HCT116 (cell line): ENCODE results near the gene HPCAL1. TPM values are rescaled to one million over a fixed set of nuclear protein-coding genes. Genes with fewer than 3 reads are reported as not detected.

Experiments
- ATAC-seq: fragments of 200-7000 bp; cut with Tn5 transposase; 2 replicates; pipeline ENCODE4 v1.9.1; 2020; ENCODE audit warnings: mild to moderate bottlenecking, moderate library complexity
- BruUV-seq: library from RNA; stranded (reverse); fragments of 400-500 nt; replicated peaks from 2 replicates; lab custom pipeline; 2021; lab: Mats Ljungman, UMichigan
- CTCF ChIA-PET: fragments of 300-600 bp; sonication (Branson Sonifier 250); formaldehyde crosslinking; loops from one replicate; lab custom pipeline; 2021; ENCODE audit warnings: antibody characterized with exemption; lab: Charles Lee
- POLR2A ChIA-PET: fragments of 300-600, 350-600 bp; sonication (Branson Sonifier 250); formaldehyde crosslinking; loops from one replicate; lab custom pipeline; 2021; ENCODE audit warnings: antibody characterized with exemption; lab: Charles Lee
- RAD21 ChIA-PET, 2 experiments: fragments of 300-600 bp; sonication (Branson Sonifier 250); formaldehyde crosslinking; loops; one replicate each; lab custom pipeline; 2023; ENCODE audit warnings: low total read pairs in 2 of 2; ENCODE audit not compliant: uncharacterized antibody in 2 of 2, unreplicated experiment in 2 of 2, low non-redundant PET in 1 of 2; lab: Charles Lee
- DNase-seq: peaks from one replicate; pipeline ENCODE4 v3.0.0-alpha.2; 2010; ENCODE audit warnings: low read depth, low spot score
- H2AFZ ChIP-seq: fragments of 200-600 bp; shearing (Covaris generic), sonication (generic); 2 replicates; pipeline ENCODE4 v1.6.1; 2017; ENCODE audit warnings: low read depth, mixed run types, mixed read lengths, antibody characterized with exemption, low read length; ENCODE audit not compliant: poor library complexity, severe bottlenecking
- H3K27ac ChIP-seq: 2 replicates; pipeline ENCODE4 v1.5.1; 2012; ENCODE audit warnings: low read depth, low read length
- H3K27me3 ChIP-seq: fragments of 200-600 bp; sonication (generic); 2 replicates; pipeline ENCODE4 v1.6.1; 2016; ENCODE audit warnings: mixed run types, low read length, mixed read lengths; ENCODE audit not compliant: insufficient read depth
- H3K36me3 ChIP-seq, 2 experiments: fragments of 200-500 bp in 1 of 2; fragments of 200-600 bp in 1 of 2; sonication (Bioruptor generic) in 1 of 2; sonication (generic) in 1 of 2; 2 replicates each; pipeline versions ENCODE4 v1.5.1 to v1.6.1; 2014 to 2016; ENCODE audit warnings: low read length in 2 of 2, inconsistent platforms in 1 of 2, mixed read lengths in 1 of 2, mixed run types in 1 of 2; ENCODE audit not compliant: insufficient read depth in 2 of 2, control insufficient read depth in 1 of 2
- H3K4me1 ChIP-seq, 2 experiments: fragments of 200-600 bp in 1 of 2; sonication (generic) in 1 of 2; 2 replicates each; pipeline versions ENCODE4 v1.5.1 to v1.6.1; 2012 to 2017; ENCODE audit warnings: low read length in 2 of 2, inconsistent platforms in 1 of 2, mild to moderate bottlenecking in 1 of 2, mixed read lengths in 1 of 2, mixed run types in 1 of 2, moderate library complexity in 1 of 2; ENCODE audit not compliant: insufficient read depth in 2 of 2, control insufficient read depth in 1 of 2
- H3K4me2 ChIP-seq: fragments of 200-600 bp; sonication (generic); 2 replicates; pipeline ENCODE4 v1.6.1; 2017; ENCODE audit warnings: mixed run types, low read length, mixed read lengths
- H3K4me3 ChIP-seq, 2 experiments: fragments of 200-600 bp in 1 of 2; sonication (generic) in 1 of 2; replicated peaks in 1 of 2; 2 replicates each; pipeline ENCODE4 v1.5.1; 2011 to 2016; ENCODE audit warnings: low read length in 2 of 2, control low read depth in 1 of 2, low read depth in 1 of 2, mild to moderate bottlenecking in 1 of 2, mixed read lengths in 1 of 2, mixed run types in 1 of 2
- H3K79me2 ChIP-seq: fragments of 200-600 bp; sonication (generic); 2 replicates; pipeline ENCODE4 v1.6.1; 2017; ENCODE audit warnings: mild to moderate bottlenecking, mixed run types, low read length, moderate library complexity, mixed read lengths; ENCODE audit not compliant: insufficient read depth
- H3K9ac ChIP-seq: fragments of 200-600 bp; sonication (generic); 2 replicates; pipeline ENCODE4 v1.6.1; 2016; ENCODE audit warnings: low read length, mixed read lengths
- H3K9me2 ChIP-seq: fragments of 200-600 bp; sonication (generic), shearing (Covaris generic); 2 replicates; pipeline ENCODE4 v1.6.1; 2017; ENCODE audit warnings: mixed run types, mild to moderate bottlenecking, moderate library complexity; ENCODE audit not compliant: insufficient read depth
- H3K9me3 ChIP-seq, 2 experiments: fragments of 200-500 bp in 1 of 2; fragments of 200-600 bp in 1 of 2; sonication (Bioruptor generic) in 1 of 2; sonication (generic) in 1 of 2; 2 replicates each; pipeline ENCODE4 v1.6.1; 2014 to 2017; ENCODE audit warnings: low read length in 2 of 2, mixed read lengths in 2 of 2, inconsistent platforms in 1 of 2, low read depth in 1 of 2, mild to moderate bottlenecking in 1 of 2, mixed run types in 1 of 2, moderate library complexity in 1 of 2; ENCODE audit not compliant: control insufficient read depth in 1 of 2, insufficient read depth in 1 of 2
- H4K20me1 ChIP-seq: fragments of 200-600 bp; sonication (generic), shearing (Covaris generic); 2 replicates; pipeline ENCODE4 v1.6.1; 2017; ENCODE audit warnings: mixed run types, mild to moderate bottlenecking, moderate library complexity; ENCODE audit not compliant: insufficient read depth
- ATF3 ChIP-seq: IDR thresholded peaks from 2 replicates; pipeline ENCODE4 v1.6.1; 2012
- EZH2 ChIP-seq: fragments of 200-600 bp; sonication (generic); IDR thresholded peaks from 2 replicates; pipeline ENCODE4 v1.6.1; 2017; ENCODE audit warnings: antibody characterized with exemption, mixed run types
- EZH2phosphoT487 ChIP-seq: fragments of 200-600 bp; IDR thresholded peaks from 2 replicates; pipeline ENCODE4 v1.6.1; 2018; ENCODE audit warnings: antibody characterized with exemption, borderline replicate concordance
- FOSL1 ChIP-seq: IDR thresholded peaks from 2 replicates; pipeline ENCODE4 v1.6.1; 2012; ENCODE audit warnings: low read depth
- MAX ChIP-seq: IDR thresholded peaks from 2 replicates; pipeline ENCODE4 v1.6.1; 2012
- POLR2AphosphoS5 ChIP-seq: IDR thresholded peaks from 2 replicates; pipeline ENCODE4 v1.6.1; 2011; ENCODE audit warnings: mild to moderate bottlenecking, low read depth, low read length, moderate library complexity
- SRF ChIP-seq: IDR thresholded peaks from 2 replicates; pipeline ENCODE4 v1.6.1; 2012; ENCODE audit warnings: low read depth
- TCF7L2 ChIP-seq: IDR thresholded peaks from 2 replicates; pipeline ENCODE4 v1.7.0; 2011; ENCODE audit warnings: borderline replicate concordance, inconsistent platforms; ENCODE audit not compliant: insufficient read depth, insufficient read length; ENCODE audit errors: extremely low read depth
- ZFX ChIP-seq: fragments of 450-650 bp; IDR thresholded peaks from 2 replicates; pipeline ENCODE4 v1.6.1; 2017
- ZNF274 ChIP-seq: fragments of 200-500 bp; sonication (Bioruptor generic); IDR thresholded peaks from 2 replicates; pipeline ENCODE4 v1.6.1; 2014; ENCODE audit warnings: mild to moderate bottlenecking, low read depth, low read length, inconsistent platforms
- intact Hi-C: fragments of 100-400 bp; cut with micrococcal nuclease; formaldehyde crosslinking; loops from 2 replicates; pipeline ENCODE4 v1.10.0; 2022
- total RNA-seq: library from RNA; stranded (reverse); gene quantifications from one replicate; pipeline ENCODE4 v1.2.1, GENCODE V29; 2021; ENCODE audit not compliant: unreplicated experiment

Gene HPCAL1
- total RNA-seq, 1 experiment from 2014 or later: 111 TPM

GRCh38 chr2:10344105-10345066, 41.7 kb downstream of the HPCAL1 start:
- H3K9me2 ChIP-seq: no peaks in the 10 kb centered on the region
- peaks cover 6 to 41% of the 10 kb centered on the region in 2 experiments for H3K4me1 ChIP-seq
- no peaks in the 10 kb centered on the region for H3K36me3 ChIP-seq
- ChIA-PET RAD21 (no interaction called here), POLR2A (no interaction called here), CTCF (no interaction called here)
- TF ChIP-seq MAX (no peak), EZH2 (no peak), POLR2AphosphoS5 (no peak), TCF7L2 (no peak), EZH2phosphoT487 (no peak), ZFX (no peak), FOSL1 (no peak), SRF (no peak), ATF3 (no peak), ZNF274 (no peak)
- H3K9ac ChIP-seq: no peak overlapping the region
- no peaks in the 10 kb centered on the region for H3K27me3 ChIP-seq
- ATAC-seq (no peak), DNase-seq (no peak)
- intact Hi-C loops: no loop called here
- H3K9me3 ChIP-seq: no peaks in the 10 kb centered on the region
- no peak overlapping the region for H2AFZ ChIP-seq
- no TSS peak for BruUV-seq
- peaks cover 4% of the 10 kb centered on the region; the same call in 1 of the 2 replicates for H4K20me1 ChIP-seq
- no peak overlapping the region for H3K4me2 ChIP-seq
- no peak overlapping the region for H3K27ac ChIP-seq
- no peak overlapping the region for H3K4me3 ChIP-seq
- peaks cover 88% of the 10 kb centered on the region for H3K79me2 ChIP-seq
